IPS-15b (cell line): ENCODE results near the gene VSTM1.

Experiments used
- H3K27me3 ChIP-seq: one replicate; pipeline ENCODE4 v1.6.1; 2013; ENCODE audit warnings: low read length; ENCODE audit not compliant: control insufficient read depth, insufficient read depth
- H3K36me3 ChIP-seq: one replicate; pipeline ENCODE4 v1.6.1; 2013; ENCODE audit warnings: low read length; ENCODE audit not compliant: control insufficient read depth, insufficient read depth
- H3K4me1 ChIP-seq: one replicate; pipeline ENCODE4 v1.6.1; 2013; ENCODE audit warnings: mild to moderate bottlenecking, low read length; ENCODE audit not compliant: control insufficient read depth, insufficient read depth
- H3K4me3 ChIP-seq: one replicate; pipeline ENCODE4 v1.5.1; 2013; ENCODE audit warnings: low read depth, low read length
- H3K9ac ChIP-seq: one replicate; pipeline ENCODE4 v1.6.1; 2013; ENCODE audit warnings: low read depth, mild to moderate bottlenecking, low read length
- H3K9me3 ChIP-seq: one replicate; pipeline ENCODE4 v1.6.1; 2013; ENCODE audit warnings: mild to moderate bottlenecking, low read length; ENCODE audit not compliant: control insufficient read depth, insufficient read depth

The VSTM1 gene

DNA sequence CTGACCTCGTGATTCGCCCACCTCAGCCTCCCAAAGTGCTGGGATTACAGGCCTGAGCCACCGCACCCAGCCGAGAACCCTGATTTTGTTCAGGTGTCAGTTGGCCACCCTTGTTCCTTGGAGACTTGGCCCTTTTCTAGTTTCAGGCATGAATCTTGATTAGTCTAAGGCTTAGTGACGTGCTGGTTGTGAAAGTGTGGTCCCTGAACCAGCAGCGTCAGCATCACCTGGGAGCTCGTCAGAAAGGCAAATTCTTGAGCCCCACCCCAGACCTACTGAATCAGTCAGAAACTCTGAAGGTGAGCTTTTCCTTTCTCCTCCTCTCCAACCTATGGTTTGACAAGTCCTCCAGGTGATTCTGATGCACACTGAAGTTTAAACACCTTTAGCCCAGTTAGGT lies 37.0 kb downstream of the VSTM1 start:
- Histone ChIP-seq H3K27me3 (peaks cover 5% of the 10 kb centered on the region), H3K9ac (no peak overlapping the region), H3K36me3 (no peaks in the 10 kb centered on the region), H3K4me3 (no peak overlapping the region), H3K9me3 (no peaks in the 10 kb centered on the region), H3K4me1 (peaks cover 5% of the 10 kb centered on the region)

DNA sequence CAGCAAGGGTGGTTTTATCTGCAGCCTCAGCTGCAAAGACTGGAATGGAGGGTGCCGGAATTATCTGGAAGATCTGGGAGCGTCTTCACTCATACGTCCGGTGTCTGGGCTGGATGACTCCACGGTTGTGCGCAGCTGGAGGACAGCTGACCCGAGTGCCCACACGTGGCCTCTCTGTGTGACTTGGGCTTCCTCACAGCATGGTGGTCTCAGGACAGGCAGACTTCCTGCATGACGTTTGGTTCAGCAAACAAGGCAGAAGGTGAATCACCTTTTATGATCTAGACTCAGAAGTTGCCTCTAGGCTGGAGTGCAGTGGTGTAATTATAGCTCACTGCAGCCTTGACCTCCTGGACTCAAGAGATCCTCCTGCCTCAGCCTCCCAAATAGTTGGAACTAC lies 39.0 kb downstream of the VSTM1 start:
- H3K27me3 ChIP-seq: peaks cover 5% of the 10 kb centered on the region
- no peaks in the 10 kb centered on the region for H3K36me3 ChIP-seq
- peaks cover 10% of the 10 kb centered on the region for H3K4me1 ChIP-seq
- H3K9ac ChIP-seq: no peak overlapping the region
- H3K9me3 ChIP-seq: no peaks in the 10 kb centered on the region
- no peak overlapping the region for H3K4me3 ChIP-seq

DNA sequence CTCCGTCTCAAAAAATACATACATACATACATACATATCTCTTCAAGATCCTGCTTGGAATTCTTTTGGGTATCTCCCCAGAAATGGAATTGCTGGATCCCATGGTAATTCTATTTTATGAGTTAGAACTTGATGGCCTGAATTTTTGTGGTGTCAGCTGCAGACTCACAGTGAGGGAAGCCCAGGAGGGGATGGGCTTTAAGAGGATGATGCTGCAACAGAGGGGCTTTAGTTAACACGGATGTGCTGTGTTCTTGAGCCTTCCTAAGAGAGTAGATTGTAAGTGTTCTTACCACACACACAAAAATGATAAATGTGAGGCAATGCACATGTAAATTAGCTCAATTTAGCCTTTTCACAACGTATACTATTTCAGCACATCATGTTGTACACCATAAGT lies 40.5 kb downstream of the VSTM1 start:
- H3K4me1 ChIP-seq: peaks cover 10% of the 10 kb centered on the region
- H3K27me3 ChIP-seq: peaks cover 5% of the 10 kb centered on the region
- no peaks in the 10 kb centered on the region for H3K36me3 ChIP-seq
- no peaks in the 10 kb centered on the region for H3K9me3 ChIP-seq
- H3K9ac ChIP-seq: no peak overlapping the region
- H3K4me3 ChIP-seq: no peak overlapping the region

DNA sequence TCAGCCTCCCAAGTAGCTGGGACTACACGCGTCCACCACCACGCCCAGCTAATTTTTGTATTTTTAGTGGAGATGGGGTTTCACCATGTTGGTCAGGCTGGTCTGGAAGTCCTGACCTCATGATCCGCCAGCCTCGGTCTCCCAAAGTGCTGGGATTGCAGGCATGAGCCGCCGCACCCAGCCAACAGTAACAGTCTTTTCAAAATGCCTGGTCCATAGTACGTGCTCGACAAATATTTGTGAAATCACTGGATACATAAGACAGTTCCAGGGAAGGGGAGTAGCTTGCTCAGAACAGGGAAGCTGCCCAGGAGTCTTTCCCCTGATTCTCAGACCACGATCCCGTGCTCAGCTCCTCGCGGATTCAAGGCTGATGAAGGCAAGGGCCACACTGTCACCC lies 41.8 kb downstream of the VSTM1 start:
- no peaks in the 10 kb centered on the region for H3K9me3 ChIP-seq
- peaks cover 5% of the 10 kb centered on the region for H3K27me3 ChIP-seq
- H3K4me1 ChIP-seq: peaks cover 10% of the 10 kb centered on the region
- no peak overlapping the region for H3K4me3 ChIP-seq
- no peaks in the 10 kb centered on the region for H3K36me3 ChIP-seq
- no peak overlapping the region for H3K9ac ChIP-seq

DNA sequence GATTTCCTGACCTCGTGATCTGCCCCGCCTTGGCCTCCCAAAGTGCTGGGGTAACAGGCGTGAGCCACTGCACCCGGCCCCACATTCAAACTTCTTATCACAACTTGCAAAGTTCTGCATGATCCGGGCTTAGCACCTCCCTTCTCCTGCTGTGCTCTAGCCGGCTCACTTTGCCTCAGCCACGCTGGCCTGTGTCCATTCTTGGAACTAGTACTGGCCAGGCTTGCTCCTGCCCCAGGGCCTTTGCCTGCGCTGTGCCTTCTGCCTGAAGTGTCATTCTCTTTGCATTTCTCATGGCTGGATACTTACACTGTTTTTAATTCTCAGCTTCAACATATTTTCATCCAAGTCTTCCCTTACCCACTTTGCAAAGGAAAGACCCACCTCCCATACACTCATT lies 42.3 kb downstream of the VSTM1 start:
- Histone ChIP-seq H3K9me3 (no peaks in the 10 kb centered on the region), H3K36me3 (no peaks in the 10 kb centered on the region), H3K9ac (no peak overlapping the region), H3K4me1 (peaks cover 10% of the 10 kb centered on the region), H3K4me3 (no peak overlapping the region), H3K27me3 (peaks cover 5% of the 10 kb centered on the region)

DNA sequence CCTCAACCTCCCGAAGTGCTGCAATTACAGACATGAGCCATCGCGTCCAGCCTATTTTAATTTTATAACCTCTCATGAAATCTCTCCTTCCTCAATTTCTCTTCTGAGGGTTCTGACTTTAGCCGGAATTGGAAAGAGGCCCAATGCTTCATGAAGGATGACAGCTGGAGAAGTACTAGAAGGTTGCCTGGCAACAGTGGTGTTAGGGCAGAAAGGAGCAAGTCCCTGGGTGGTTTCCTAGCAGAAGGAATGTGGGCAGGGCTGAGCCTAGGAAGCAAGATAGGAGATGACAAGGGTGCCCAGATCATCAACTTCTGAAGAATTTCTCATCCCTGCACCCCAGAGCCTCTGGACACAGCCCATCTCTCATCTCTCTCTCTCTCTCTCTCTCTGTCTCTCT lies 46.4 kb downstream of the VSTM1 start:
- no peak overlapping the region for H3K4me3 ChIP-seq
- H3K4me1 ChIP-seq: peaks cover 5% of the 10 kb centered on the region
- H3K9ac ChIP-seq: no peak overlapping the region
- no peaks in the 10 kb centered on the region for H3K9me3 ChIP-seq
- no peaks in the 10 kb centered on the region for H3K36me3 ChIP-seq
- no peaks in the 10 kb centered on the region for H3K27me3 ChIP-seq

DNA sequence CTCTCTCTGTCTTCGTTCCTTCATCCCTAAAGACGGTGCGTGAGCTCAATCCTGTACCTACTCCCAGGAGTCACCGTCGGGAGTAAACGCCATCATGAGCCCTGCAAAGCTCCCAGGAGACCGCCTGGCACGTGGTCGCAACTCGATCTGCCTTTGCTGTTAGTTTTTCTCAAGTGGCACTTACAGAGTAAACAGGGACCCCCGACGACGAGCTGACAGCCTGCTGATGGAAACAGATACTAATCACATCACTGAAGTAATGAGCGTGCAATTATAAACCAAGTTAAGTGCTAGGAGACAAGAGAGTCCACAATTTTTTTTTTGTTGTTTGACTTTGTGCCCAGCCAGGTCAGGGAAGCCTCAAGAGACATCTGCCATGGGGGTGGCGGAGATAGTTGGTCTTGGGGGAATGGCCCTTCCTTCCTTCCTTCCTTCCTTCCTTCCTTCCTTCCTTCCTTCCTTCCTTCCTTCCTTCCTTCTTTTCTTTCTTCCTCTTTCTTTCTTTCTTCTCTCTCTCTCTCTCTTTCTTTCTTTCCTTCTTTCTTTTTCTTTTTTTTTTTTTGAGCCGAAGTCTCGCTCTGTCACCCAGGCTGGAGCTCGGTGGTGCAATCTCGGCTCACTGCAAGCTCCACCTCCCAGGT lies 48.7 kb downstream of the VSTM1 start:
- Histone ChIP-seq H3K4me1 (peaks cover 2% of the 10 kb centered on the region), H3K36me3 (no peaks in the 10 kb centered on the region), H3K9ac (no peak overlapping the region), H3K4me3 (no peak overlapping the region), H3K9me3 (no peaks in the 10 kb centered on the region), H3K27me3 (no peaks in the 10 kb centered on the region)

DNA sequence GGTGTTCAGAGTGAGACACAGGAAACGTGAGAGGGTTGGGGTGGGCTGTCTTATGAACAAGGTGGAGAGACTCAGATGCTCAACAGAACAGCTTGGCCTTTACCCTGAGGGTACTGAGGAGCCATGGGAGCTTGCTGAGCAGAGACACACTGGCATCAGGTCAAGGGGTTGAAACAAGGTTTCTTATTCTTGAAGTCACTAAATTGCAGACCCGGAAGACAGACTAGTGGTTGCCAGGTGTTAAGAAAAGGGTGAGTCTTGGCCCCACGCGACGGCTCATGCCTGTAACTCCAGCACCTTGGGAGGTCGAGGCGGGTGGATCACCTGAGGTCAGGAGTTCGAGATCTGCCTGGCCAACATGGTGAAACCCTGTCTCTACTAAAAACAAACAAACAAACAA lies 49.8 kb downstream of the VSTM1 start:
- Histone ChIP-seq H3K4me1 (no peaks in the 10 kb centered on the region), H3K36me3 (no peaks in the 10 kb centered on the region), H3K27me3 (no peaks in the 10 kb centered on the region), H3K9ac (no peak overlapping the region), H3K9me3 (no peaks in the 10 kb centered on the region), H3K4me3 (no peak overlapping the region)

DNA sequence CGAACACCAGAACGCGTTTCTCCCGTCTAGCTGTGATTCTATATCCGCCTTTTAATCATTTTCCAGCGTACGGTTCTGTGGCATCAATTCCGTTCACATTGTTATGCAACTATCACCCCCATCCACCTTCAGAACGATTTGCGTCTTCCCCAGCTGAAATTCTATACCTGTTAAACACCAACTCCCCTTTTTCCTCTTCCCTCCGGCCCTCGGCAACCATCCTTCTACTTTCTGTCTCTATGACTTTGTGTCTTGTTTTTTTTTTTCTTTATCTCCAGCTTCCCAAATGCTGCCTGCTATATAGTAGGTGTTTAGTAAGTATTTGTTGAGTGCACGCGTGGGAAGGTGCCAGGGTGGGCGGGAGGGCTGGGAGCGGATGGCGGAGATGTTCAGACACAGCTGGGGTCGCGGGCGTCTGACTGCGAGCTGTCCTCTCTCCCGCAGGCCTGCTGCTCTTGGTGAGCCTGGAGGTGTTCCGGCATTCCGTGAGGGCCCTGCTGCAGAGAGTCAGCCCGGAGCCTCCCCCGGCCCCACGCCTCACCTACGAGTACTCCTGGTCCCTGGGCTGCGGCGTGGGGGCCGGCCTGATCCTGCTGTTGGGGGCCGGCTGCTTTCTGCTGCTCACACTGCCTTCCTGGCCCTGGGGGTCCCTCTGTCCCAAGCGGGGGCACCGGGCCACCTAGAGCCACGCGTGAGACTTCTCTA lies 52.0 kb downstream of the VSTM1 start:
- H3K4me3 ChIP-seq: peak overlapping the region; percentile 19
- H3K9me3 ChIP-seq: no peaks in the 10 kb centered on the region
- no peaks in the 10 kb centered on the region for H3K4me1 ChIP-seq
- H3K9ac ChIP-seq: no peak overlapping the region
- H3K36me3 ChIP-seq: no peaks in the 10 kb centered on the region
- no peaks in the 10 kb centered on the region for H3K27me3 ChIP-seq

DNA sequence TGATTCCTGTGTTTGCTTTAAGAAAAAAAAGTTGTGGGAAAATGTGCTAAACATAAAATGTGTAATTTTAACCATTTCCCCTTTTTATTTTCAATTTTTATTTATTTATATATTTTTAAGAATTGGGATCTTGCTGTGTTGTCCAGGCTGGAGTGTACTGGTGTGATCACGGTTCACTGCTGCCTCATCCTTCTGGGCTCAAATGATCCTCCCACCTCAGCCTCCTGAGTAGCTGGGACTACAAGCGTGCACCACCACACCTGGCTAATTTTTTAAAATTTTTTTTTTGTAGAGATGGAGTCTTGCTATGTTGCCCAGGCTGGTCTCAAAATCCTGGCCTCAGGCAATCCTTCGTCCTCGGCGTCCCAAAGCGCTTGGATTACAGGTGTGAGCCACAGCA lies 53.2 kb downstream of the VSTM1 start:
- Histone ChIP-seq H3K4me3 (no peak overlapping the region), H3K4me1 (no peaks in the 10 kb centered on the region), H3K27me3 (no peaks in the 10 kb centered on the region), H3K9ac (no peak overlapping the region), H3K9me3 (no peaks in the 10 kb centered on the region), H3K36me3 (no peaks in the 10 kb centered on the region)

DNA sequence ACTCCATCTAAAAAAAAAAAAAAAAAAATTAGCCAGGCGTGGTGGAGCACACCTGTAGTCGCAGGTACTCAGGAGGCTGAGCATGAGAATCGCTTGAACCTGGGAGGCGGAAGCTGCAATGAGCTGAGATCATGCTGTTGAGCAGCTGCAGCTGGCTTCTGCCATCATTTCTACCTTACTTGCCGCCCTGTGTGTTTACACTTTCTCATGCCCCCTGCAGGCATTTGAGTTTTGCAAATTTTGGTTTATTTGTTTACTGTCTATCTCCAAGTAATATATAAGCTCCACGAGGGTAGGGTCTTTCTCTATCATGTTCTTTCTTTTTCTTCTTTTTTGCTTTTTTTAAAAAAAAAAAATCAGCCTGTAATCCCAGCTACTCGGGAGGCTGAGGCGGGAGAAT lies 54.3 kb downstream of the VSTM1 start:
- H3K36me3 ChIP-seq: no peaks in the 10 kb centered on the region
- H3K27me3 ChIP-seq: no peaks in the 10 kb centered on the region
- H3K4me1 ChIP-seq: no peaks in the 10 kb centered on the region
- no peaks in the 10 kb centered on the region for H3K9me3 ChIP-seq
- no peak overlapping the region for H3K9ac ChIP-seq
- H3K4me3 ChIP-seq: no peak overlapping the region

DNA sequence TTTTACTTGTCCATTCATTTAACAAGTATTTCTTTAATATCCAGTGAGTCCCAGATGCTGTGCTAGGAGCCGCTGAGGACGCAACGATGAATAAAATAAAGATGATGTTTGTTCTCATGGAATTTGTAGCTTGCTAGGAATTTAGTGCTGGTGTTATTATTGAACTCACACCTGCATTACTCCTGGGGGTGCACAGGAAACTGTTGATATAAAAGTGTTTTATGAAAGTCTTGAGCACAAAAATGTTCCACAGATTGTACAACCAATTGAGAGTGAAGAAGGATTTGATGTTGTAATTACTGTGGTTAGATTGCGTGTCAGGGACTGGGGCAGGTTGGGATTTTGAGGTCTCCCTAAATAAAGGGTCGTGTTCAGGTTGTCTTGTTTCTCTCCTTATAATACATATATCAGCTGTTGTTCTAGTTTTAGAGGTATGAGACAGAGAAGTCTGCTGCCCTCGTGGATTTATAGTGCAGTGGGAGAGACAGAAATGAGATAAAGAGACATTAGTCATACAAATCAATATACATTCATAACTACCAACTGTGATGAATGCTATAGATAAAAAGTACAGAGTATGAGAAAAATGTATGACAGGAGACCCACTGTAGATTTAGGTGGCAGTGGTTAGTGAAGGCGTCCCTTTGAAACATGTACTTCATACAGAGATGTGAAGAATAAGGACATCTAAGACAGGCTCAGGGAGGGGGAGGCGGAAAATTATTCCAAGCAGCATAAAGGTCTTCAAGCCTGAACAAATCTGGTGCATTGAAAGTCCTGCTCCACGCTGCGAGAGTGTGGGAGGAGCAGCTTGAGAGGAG lies 61.0 kb downstream of the VSTM1 start:
- Histone ChIP-seq H3K9me3 (no peaks in the 10 kb centered on the region), H3K36me3 (no peaks in the 10 kb centered on the region), H3K4me1 (peaks cover 3% of the 10 kb centered on the region), H3K9ac (no peak overlapping the region), H3K4me3 (no peak overlapping the region), H3K27me3 (peaks cover 22% of the 10 kb centered on the region)
